CD4-positive, alpha-beta T cell (primary cell): ENCODE measurements around the gene INAVA. TPM values are rescaled to one million over a fixed set of nuclear protein-coding genes. Genes with fewer than 3 reads are reported as not detected.
A peak's percentile ranks its signal among the peaks of the same experiment; 100 is the strongest.

Experiments used
- ATAC-seq: fragments of 200-7000 bp; cut with Tn5 transposase; one replicate; pipeline ENCODE4 v1.10.0; 2022; ENCODE audit warnings: mild to moderate bottlenecking; ENCODE audit not compliant: poor library complexity
- CTCF ChIA-PET: fragments of 350-600 bp; sonication (Branson Sonifier 250); formaldehyde crosslinking; loops from one replicate; lab custom pipeline; 2021; ENCODE audit warnings: antibody characterized with exemption, inconsistent platforms; lab: Charles Lee
- POLR2A ChIA-PET: fragments of 350-600 bp; sonication (Branson Sonifier 250); formaldehyde crosslinking; loops from one replicate; lab custom pipeline; 2021; ENCODE audit warnings: antibody characterized with exemption, inconsistent platforms; lab: Charles Lee
- DNase-seq, 14 experiments: peaks; one replicate each; pipeline ENCODE4 v3.0.0-alpha.2; 2013 to 2020; ENCODE audit warnings: mixed read lengths in 2 of 14
- H3K27ac ChIP-seq, 2 donors: one replicate each; pipeline versions ENCODE4 v1.5.1 to v1.7.0; 2013; ENCODE audit warnings: low read length in 2 of 2, low read depth in 1 of 2, mild to moderate bottlenecking in 1 of 2
- H3K27me3 ChIP-seq, 2 experiments: 1 replicate in 1 of 2; 2 replicates in 1 of 2; pipeline versions ENCODE4 v1.6.1 to v1.7.0; 2013; ENCODE audit warnings: low read length in 2 of 2, control low read depth in 1 of 2, mild to moderate bottlenecking in 1 of 2, moderate library complexity in 1 of 2; ENCODE audit not compliant: insufficient read depth in 2 of 2, control insufficient read depth in 1 of 2
- H3K36me3 ChIP-seq: one replicate; pipeline ENCODE4 v1.6.1; 2013; ENCODE audit warnings: low read length, control low read depth; ENCODE audit not compliant: insufficient read depth
- H3K4me1 ChIP-seq: one replicate; pipeline ENCODE4 v1.6.1; 2013; ENCODE audit warnings: low read length, control low read depth; ENCODE audit not compliant: insufficient read depth
- H3K4me3 ChIP-seq: one replicate; pipeline ENCODE4 v1.5.1; 2013; ENCODE audit warnings: mild to moderate bottlenecking, low read length, moderate library complexity
- H3K9me3 ChIP-seq, 2 experiments: 1 replicate in 1 of 2; 2 replicates in 1 of 2; pipeline versions ENCODE4 v1.6.1 to v1.7.0; 2013; ENCODE audit warnings: low read length in 2 of 2, mild to moderate bottlenecking in 2 of 2, control low read depth in 1 of 2, moderate library complexity in 1 of 2; ENCODE audit not compliant: control insufficient read depth in 1 of 2, insufficient read depth in 1 of 2
- H3K27ac Mint-ChIP-seq: one replicate; pipeline ENCODE4 v1.8.0; 2020; ENCODE audit warnings: mixed read lengths
- H3K27me3 Mint-ChIP-seq: one replicate; pipeline ENCODE4 v1.8.0; 2021; ENCODE audit warnings: mixed read lengths
- H3K36me3 Mint-ChIP-seq: one replicate; pipeline ENCODE4 v1.8.0; 2021; ENCODE audit warnings: low read depth, mixed read lengths
- H3K4me1 Mint-ChIP-seq: one replicate; pipeline ENCODE4 v1.8.0; 2021; ENCODE audit warnings: low read depth, mixed read lengths
- H3K4me3 Mint-ChIP-seq: one replicate; pipeline ENCODE4 v1.8.0; 2020; ENCODE audit warnings: mild to moderate bottlenecking, mixed read lengths
- H3K9me3 Mint-ChIP-seq: one replicate; pipeline ENCODE4 v1.8.0; 2020; ENCODE audit warnings: mixed read lengths
- intact Hi-C, 2 experiments: fragments of 100-400 bp; cut with DNase I in 1 of 2; cut with micrococcal nuclease in 1 of 2; formaldehyde crosslinking; loops; one replicate each; pipeline versions ENCODE4 v1.15.1 to v1.9.0; 2023 to 2025; cut with DNase I, micrococcal nuclease
- total RNA-seq, 174 experiments: library from RNA in 2 of 174; stranded (reverse) in 2 of 174; gene quantifications; one replicate each; pipeline ENCODE4 v1.2.3 and lab custom pipeline; 2021 to 2026
- TF ChIP-seq, protein P1 (sequence below): fragments of 200-600 bp; IDR thresholded peaks from one replicate; pipeline ENCODE4 v1.8.0; 2022; ENCODE audit warnings: antibody characterized with exemption, mild to moderate bottlenecking

INAVA gene
- total RNA-seq, 2 experiments from 2014 or later = 0.22 TPM; not detected in 1

GRCh38 chr1:200857804-200858203 lies 36.9 kb upstream of the INAVA start:
- Histone ChIP-seq H3K27ac (no peak overlapping the region), H3K27me3 (no peaks in the 10 kb centered on the region), H3K4me3 (no peak overlapping the region), H3K9me3 (no peaks in the 10 kb centered on the region), H3K36me3 (peaks cover 3% of the 10 kb centered on the region), H3K4me1 (peaks cover 6% of the 10 kb centered on the region)
- Mint-ChIP-seq H3K27me3 (no peaks in the 10 kb centered on the region), H3K9me3 (no peaks in the 10 kb centered on the region), H3K27ac (no peak overlapping the region), H3K36me3 (peaks cover 39% of the 10 kb centered on the region), H3K4me1 (peaks cover 9% of the 10 kb centered on the region), H3K4me3 (no peak overlapping the region)
- ChIA-PET POLR2A (no interaction called here), CTCF (no interaction called here)
- DNase-seq = no peak
- intact Hi-C loops = no loop called here
- ATAC-seq = no peak
- TF ChIP-seq, protein P1, sequence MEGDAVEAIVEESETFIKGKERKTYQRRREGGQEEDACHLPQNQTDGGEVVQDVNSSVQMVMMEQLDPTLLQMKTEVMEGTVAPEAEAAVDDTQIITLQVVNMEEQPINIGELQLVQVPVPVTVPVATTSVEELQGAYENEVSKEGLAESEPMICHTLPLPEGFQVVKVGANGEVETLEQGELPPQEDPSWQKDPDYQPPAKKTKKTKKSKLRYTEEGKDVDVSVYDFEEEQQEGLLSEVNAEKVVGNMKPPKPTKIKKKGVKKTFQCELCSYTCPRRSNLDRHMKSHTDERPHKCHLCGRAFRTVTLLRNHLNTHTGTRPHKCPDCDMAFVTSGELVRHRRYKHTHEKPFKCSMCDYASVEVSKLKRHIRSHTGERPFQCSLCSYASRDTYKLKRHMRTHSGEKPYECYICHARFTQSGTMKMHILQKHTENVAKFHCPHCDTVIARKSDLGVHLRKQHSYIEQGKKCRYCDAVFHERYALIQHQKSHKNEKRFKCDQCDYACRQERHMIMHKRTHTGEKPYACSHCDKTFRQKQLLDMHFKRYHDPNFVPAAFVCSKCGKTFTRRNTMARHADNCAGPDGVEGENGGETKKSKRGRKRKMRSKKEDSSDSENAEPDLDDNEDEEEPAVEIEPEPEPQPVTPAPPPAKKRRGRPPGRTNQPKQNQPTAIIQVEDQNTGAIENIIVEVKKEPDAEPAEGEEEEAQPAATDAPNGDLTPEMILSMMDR = no peak

- peaks cover 14% of the 10 kb centered on the region for H3K36me3 Mint-ChIP-seq
- H3K4me3 Mint-ChIP-seq = peak overlapping the region; percentile 21
- H3K9me3 Mint-ChIP-seq = no peaks in the 10 kb centered on the region
- intact Hi-C loops = no loop called here
- Histone ChIP-seq H3K4me3 (no peak overlapping the region), H3K9me3 (no peaks in the 10 kb centered on the region), H3K4me1 (peaks cover 14% of the 10 kb centered on the region), H3K27ac (peak overlapping the region in 1 of 2 donors; percentile 24), H3K27me3 (no peaks in the 10 kb centered on the region), H3K36me3 (no peaks in the 10 kb centered on the region)
- no peaks in the 10 kb centered on the region for H3K27me3 Mint-ChIP-seq
- ChIA-PET CTCF (no interaction called here), POLR2A (interaction anchor here (1.5 to 1.6 kb wide), 2 partner anchors 14 to 27 kb away, joined by 4 to 7 read pairs; no protein-coding TSS in a partner anchor)
- TF ChIP-seq, protein P1 = no peak
- peaks cover 37% of the 10 kb centered on the region for H3K4me1 Mint-ChIP-seq
- H3K27ac Mint-ChIP-seq = peak overlapping the region; percentile 79
- ATAC-seq (peak; percentile 77), DNase-seq (peak in 3 of 14 experiments; percentile 58 to 67 (median 60))
Observed at GRCh38 chr1:200861937-200862647, 32.6 kb upstream of the INAVA start.

GRCh38 chr1:200862713-200863415 lies 31.8 kb upstream of the INAVA start:
- peak overlapping the region; percentile 79 for H3K27ac Mint-ChIP-seq
- ChIA-PET CTCF (no interaction called here), POLR2A (interaction anchor here (0.7 to 1.6 kb wide), 6 partner anchors 12 to 171 kb away, joined by 3 to 7 read pairs (median 4); no protein-coding TSS in a partner anchor)
- no peaks in the 10 kb centered on the region for H3K27me3 ChIP-seq
- no peaks in the 10 kb centered on the region for H3K36me3 ChIP-seq
- peaks cover 21% of the 10 kb centered on the region for H3K4me1 ChIP-seq
- peak overlapping the region; percentile 12 for H3K4me3 Mint-ChIP-seq
- TF ChIP-seq, protein P1 = no peak
- ATAC-seq (peak; percentile 60), DNase-seq (peak in 4 of 14 experiments; percentile 47 to 57 (median 48))
- no peaks in the 10 kb centered on the region for H3K9me3 ChIP-seq
- no peaks in the 10 kb centered on the region for H3K27me3 Mint-ChIP-seq
- H3K4me3 ChIP-seq = peak overlapping the region; percentile 17
- peaks cover 44% of the 10 kb centered on the region for H3K4me1 Mint-ChIP-seq
- peak overlapping the region; percentile 7 to 69 for H3K27ac ChIP-seq
- intact Hi-C loops = no loop called here
- H3K9me3 Mint-ChIP-seq = no peaks in the 10 kb centered on the region
- H3K36me3 Mint-ChIP-seq = peaks cover 6% of the 10 kb centered on the region
